ENCODE data around the gene SORCS1. TPM values are rescaled to one million over a fixed set of nuclear protein-coding genes. Genes with fewer than 3 reads are reported as not detected.

SORCS1 gene
- total RNA-seq, 4 donors from 2014 or later: 0.40 to 5.1 (median 2.5) TPM

DNA sequence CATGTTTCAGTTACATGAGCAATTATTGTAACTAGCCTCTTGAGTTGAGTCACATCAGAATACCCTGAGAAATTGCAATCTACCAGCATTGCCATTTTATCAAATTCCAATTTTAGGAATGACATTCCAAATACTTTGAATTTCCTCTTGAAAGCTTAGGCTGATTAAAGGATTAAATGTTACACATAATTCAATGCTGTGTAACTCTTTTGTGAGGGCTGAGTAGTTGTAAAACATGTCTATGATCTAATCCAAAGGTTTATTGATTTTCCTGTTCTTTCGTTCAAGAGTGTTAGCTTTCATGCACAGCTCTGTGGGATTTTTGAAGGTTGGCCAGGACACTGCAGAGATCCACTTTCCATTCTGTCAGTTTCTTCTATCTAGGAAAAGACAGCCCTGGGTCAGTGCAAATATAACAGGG, 193.1 kb downstream of the SORCS1 start:
- H3K27ac ChIP-seq: no peak overlapping the region
- 25 to 27% methylated on average over 1 of the region's 1 CpG for WGBS, 2 donors (ENCODE audit: low coverage in 1 of 2)
- no peak for TF ChIP-seq POLR2A (IDR thresholded peaks at IDR 0.05)
- TF ChIP-seq, protein P1, sequence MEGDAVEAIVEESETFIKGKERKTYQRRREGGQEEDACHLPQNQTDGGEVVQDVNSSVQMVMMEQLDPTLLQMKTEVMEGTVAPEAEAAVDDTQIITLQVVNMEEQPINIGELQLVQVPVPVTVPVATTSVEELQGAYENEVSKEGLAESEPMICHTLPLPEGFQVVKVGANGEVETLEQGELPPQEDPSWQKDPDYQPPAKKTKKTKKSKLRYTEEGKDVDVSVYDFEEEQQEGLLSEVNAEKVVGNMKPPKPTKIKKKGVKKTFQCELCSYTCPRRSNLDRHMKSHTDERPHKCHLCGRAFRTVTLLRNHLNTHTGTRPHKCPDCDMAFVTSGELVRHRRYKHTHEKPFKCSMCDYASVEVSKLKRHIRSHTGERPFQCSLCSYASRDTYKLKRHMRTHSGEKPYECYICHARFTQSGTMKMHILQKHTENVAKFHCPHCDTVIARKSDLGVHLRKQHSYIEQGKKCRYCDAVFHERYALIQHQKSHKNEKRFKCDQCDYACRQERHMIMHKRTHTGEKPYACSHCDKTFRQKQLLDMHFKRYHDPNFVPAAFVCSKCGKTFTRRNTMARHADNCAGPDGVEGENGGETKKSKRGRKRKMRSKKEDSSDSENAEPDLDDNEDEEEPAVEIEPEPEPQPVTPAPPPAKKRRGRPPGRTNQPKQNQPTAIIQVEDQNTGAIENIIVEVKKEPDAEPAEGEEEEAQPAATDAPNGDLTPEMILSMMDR (IDR thresholded peaks at IDR 0.05): no peak
- no peak for TF ChIP-seq POLR2AphosphoS5 (IDR thresholded peaks at IDR 0.05)
- no peak for TF ChIP-seq EP300 (IDR thresholded peaks at IDR 0.05; ENCODE audit: low read depth)
- intact Hi-C loops (cut with DNase I; ENCODE audit: low total_unique reads): no loop called here
- H3K9me3 ChIP-seq: no peaks in the 10 kb centered on the region
- H3K4me3 ChIP-seq: no peak overlapping the region
- H3K36me3 ChIP-seq: no peaks in the 10 kb centered on the region
- in situ Hi-C loops (cut with MboI; ENCODE audit: low pct_ligation_motif_present in 1 of 4, low pct_unique_long_range_greater_than_20kb in 1 of 4, low sequenced_read_pairs in 3 of 4): no loop called here
- peaks cover 0 to 10% (median 2%) of the 10 kb centered on the region in 4 donors for H3K4me1 ChIP-seq
- DNase-seq: no peak
- H3K27me3 ChIP-seq: no peaks in the 10 kb centered on the region

DNA sequence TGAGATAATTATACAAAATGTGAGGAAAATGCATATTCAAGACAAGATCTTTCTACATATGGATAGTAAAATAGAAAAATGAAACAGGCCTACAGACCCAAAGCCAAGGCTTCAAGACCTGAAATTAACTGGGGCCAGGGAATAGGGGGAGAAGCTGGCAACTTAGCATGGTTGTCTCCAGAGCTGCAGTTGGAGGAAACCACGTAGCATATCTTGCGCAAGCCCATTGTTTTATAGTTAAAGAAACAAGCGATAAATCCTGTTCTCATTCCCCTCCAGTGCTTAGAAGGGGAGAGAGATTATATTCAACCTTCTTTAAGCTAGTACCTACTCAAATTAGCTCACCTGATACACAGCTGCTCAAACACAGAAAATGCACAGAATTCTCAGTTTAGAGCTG, 197.1 kb downstream of the SORCS1 start:
- DNase-seq: no peak
- Histone ChIP-seq H3K9me3 (no peaks in the 10 kb centered on the region), H3K27me3 (no peaks in the 10 kb centered on the region), H3K4me3 (no peak overlapping the region), H3K4me1 (peaks cover 0 to 10% (median 2%) of the 10 kb centered on the region in 4 donors), H3K27ac (no peak overlapping the region), H3K36me3 (no peaks in the 10 kb centered on the region)
- 32 to 41% methylated on average over 3 of the region's 3 CpGs for WGBS, 2 donors (ENCODE audit: low coverage in 1 of 2)
- in situ Hi-C loops (cut with MboI; ENCODE audit: low pct_ligation_motif_present in 1 of 4, low pct_unique_long_range_greater_than_20kb in 1 of 4, low sequenced_read_pairs in 3 of 4): no loop called here
- intact Hi-C loops (cut with DNase I; ENCODE audit: low total_unique reads): no loop called here
- TF ChIP-seq EP300 (IDR thresholded peaks at IDR 0.05; ENCODE audit: low read depth) (no peak), POLR2A (IDR thresholded peaks at IDR 0.05) (no peak), POLR2AphosphoS5 (IDR thresholded peaks at IDR 0.05) (no peak)
- TF ChIP-seq, protein P1 (IDR thresholded peaks at IDR 0.05): no peak

DNA sequence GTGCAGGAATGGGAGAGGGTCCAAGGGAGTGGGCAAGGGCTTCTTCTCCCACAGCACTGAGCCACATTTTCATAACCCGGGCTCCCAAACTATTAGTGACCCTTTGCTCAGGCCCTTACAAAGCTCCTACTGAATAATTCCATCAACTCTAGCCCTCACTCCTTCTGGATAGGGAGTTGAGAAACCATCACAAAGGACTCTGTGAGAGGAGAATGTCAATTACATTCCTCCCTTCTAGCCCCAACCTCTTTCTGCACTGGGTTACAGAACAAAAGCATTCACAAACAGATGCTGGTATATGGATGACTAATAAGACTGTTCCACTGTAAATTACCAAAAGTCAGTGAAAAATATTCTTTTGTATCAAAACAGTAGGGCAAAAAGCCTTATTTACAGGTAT, 203.7 kb downstream of the SORCS1 start:
- in situ Hi-C loops (cut with MboI; ENCODE audit: low pct_ligation_motif_present in 1 of 4, low pct_unique_long_range_greater_than_20kb in 1 of 4, low sequenced_read_pairs in 3 of 4): no loop called here
- WGBS, 2 donors (ENCODE audit: low coverage in 1 of 2): 93 to 100% methylated on average over 1 of the region's 1 CpG
- no peaks in the 10 kb centered on the region for H3K27me3 ChIP-seq
- DNase-seq: no peak
- no peak for TF ChIP-seq EP300 (IDR thresholded peaks at IDR 0.05; ENCODE audit: low read depth)
- H3K27ac ChIP-seq: no peak overlapping the region
- no peak overlapping the region for H3K4me3 ChIP-seq
- intact Hi-C loops (cut with DNase I; ENCODE audit: low total_unique reads): no loop called here
- H3K9me3 ChIP-seq: no peaks in the 10 kb centered on the region
- H3K4me1 ChIP-seq: no peaks in the 10 kb centered on the region
- no peaks in the 10 kb centered on the region for H3K36me3 ChIP-seq

DNA sequence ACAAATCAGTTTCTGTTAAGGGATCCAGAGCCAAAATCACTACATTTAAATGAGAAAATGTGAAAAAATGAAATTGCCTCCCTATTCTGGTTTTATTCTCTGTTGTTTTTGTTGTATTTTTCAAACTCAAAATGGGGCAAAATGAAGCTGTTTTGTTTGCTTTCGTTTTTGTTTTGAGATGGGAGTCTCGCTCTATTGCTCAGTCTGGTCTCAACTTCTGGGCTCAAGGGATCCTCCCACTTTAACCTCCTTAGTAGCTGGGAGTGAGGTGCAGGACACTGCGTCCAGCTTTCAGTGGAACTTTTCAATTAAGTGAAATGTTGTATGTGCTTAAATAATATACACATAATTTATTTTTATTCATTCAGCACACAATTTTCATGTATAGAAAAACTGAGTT, 205.0 kb downstream of the SORCS1 start:
- no peak for TF ChIP-seq EP300 (IDR thresholded peaks at IDR 0.05; ENCODE audit: low read depth)
- no peak for TF ChIP-seq POLR2A (IDR thresholded peaks at IDR 0.05)
- TF ChIP-seq POLR2AphosphoS5 (IDR thresholded peaks at IDR 0.05): no peak
- TF ChIP-seq, protein P1 (IDR thresholded peaks at IDR 0.05): no peak
- no peak for DNase-seq
- H3K36me3 ChIP-seq: no peaks in the 10 kb centered on the region
- WGBS, 2 donors (ENCODE audit: low coverage in 1 of 2): 66 to 69% methylated on average over 3 of the region's 3 CpGs
- H3K4me3 ChIP-seq: no peak overlapping the region
- intact Hi-C loops (cut with DNase I; ENCODE audit: low total_unique reads): no loop called here
- no peaks in the 10 kb centered on the region for H3K27me3 ChIP-seq
- in situ Hi-C loops (cut with MboI; ENCODE audit: low pct_ligation_motif_present in 1 of 4, low pct_unique_long_range_greater_than_20kb in 1 of 4, low sequenced_read_pairs in 3 of 4): no loop called here
- H3K4me1 ChIP-seq: no peaks in the 10 kb centered on the region
- peak overlapping the region in 2 of 4 donors; percentile 1 to 36 for H3K27ac ChIP-seq
- H3K9me3 ChIP-seq: no peaks in the 10 kb centered on the region
